Vagina (tissue), 2 donors: ENCODE results near the gene MMD2. TPM values are rescaled to one million over a fixed set of nuclear protein-coding genes. Genes with fewer than 3 reads are reported as not detected.
"Not testable (repeated sequence)": the region's sequence is repeated elsewhere in the genome, so short reads cannot be mapped to it uniquely, and the experiment has no call there.

Source experiments
- DNase-seq, 2 donors: peaks; one replicate each; pipeline ENCODE4 v3.0.0-alpha.2; 2017; ENCODE audit errors: extremely low spot score in 2 of 2
- H3K27ac ChIP-seq: fragments of 200-600 bp; sonication (generic); one replicate; pipeline ENCODE4 v1.5.1; 2019
- H3K27me3 ChIP-seq: fragments of 200-600 bp; sonication (generic); one replicate; pipeline ENCODE4 v1.5.1; 2019
- H3K36me3 ChIP-seq, 2 donors: fragments of 200-600 bp; sonication (generic); one replicate each; pipeline ENCODE4 v1.5.1; 2017 to 2019
- H3K4me1 ChIP-seq: fragments of 200-600 bp; sonication (generic); one replicate; pipeline ENCODE4 v1.5.1; 2019
- H3K4me3 ChIP-seq, 2 donors: fragments of 200-600 bp; sonication (generic); 1 replicate in 1 of 2; 2 replicates in 1 of 2; pipeline ENCODE4 v1.5.1; 2016 to 2019
- H3K9me3 ChIP-seq: fragments of 200-600 bp; sonication (generic); one replicate; pipeline ENCODE4 v1.5.1; 2019
- CTCF ChIP-seq, 3 experiments: fragments of 450-650 bp in 2 of 3; fragments of 200-600 bp in 1 of 3; sonication (generic) in 1 of 3; IDR thresholded peaks; one replicate each; pipeline ENCODE4 v1.5.1; 2017 to 2019; ENCODE audit warnings: antibody characterized with exemption in 3 of 3, mild to moderate bottlenecking in 2 of 3, moderate library complexity in 2 of 3
- POLR2A ChIP-seq, 2 donors: fragments of 450-650 bp; IDR thresholded peaks; one replicate each; pipeline ENCODE4 v1.6.1; 2017; ENCODE audit warnings: antibody characterized with exemption in 2 of 2, mild to moderate bottlenecking in 2 of 2, moderate library complexity in 2 of 2
- POLR2AphosphoS5 ChIP-seq, 2 donors: sonication (generic); formaldehyde crosslinking; IDR thresholded peaks; one replicate each; pipeline ENCODE4 v1.9.0; 2017; ENCODE audit warnings: antibody characterized with exemption in 2 of 2, mild to moderate bottlenecking in 2 of 2, low read depth in 1 of 2; ENCODE audit not compliant: insufficient read depth in 1 of 2
- intact Hi-C: fragments of 100-400 bp; cut with DNase I; formaldehyde crosslinking; loops from one replicate; pipeline ENCODE4 v1.15.1; 2023
- total RNA-seq: library from RNA; depleted of rRNA; stranded (reverse); fragments of >200 nt; gene quantifications from one replicate; pipeline ENCODE4 v1.2.3, GENCODE V29; 2016

MMD2 gene
- total RNA-seq, 1 donor from 2014 or later = not detected

- intact Hi-C loops = no loop called here
- Histone ChIP-seq H3K4me3 (no peak overlapping the region), H3K9me3 (no peaks in the 10 kb centered on the region), H3K27ac (no peak overlapping the region), H3K27me3 (no peaks in the 10 kb centered on the region), H3K4me1 (no peaks in the 10 kb centered on the region), H3K36me3 (peaks cover 0 to 48% of the 10 kb centered on the region in 2 donors)
- TF ChIP-seq CTCF (IDR thresholded peaks at IDR 0.05) (no peak), POLR2AphosphoS5 (IDR thresholded peaks at IDR 0.05; ENCODE audit: insufficient read depth in 1 of 2, low read depth in 1 of 2) (no peak)
- DNase-seq = no peak
These were observed 34.5 kb upstream of the MMD2 start for GRCh38 chr7:4993471-4993870.

- H3K27me3 ChIP-seq, H3K4me1 ChIP-seq, intact Hi-C loops, H3K9me3 ChIP-seq, H3K4me3 ChIP-seq, DNase-seq, H3K27ac ChIP-seq: not testable (repeated sequence)
- peaks cover 0 to 46% of the 10 kb centered on the region in 2 donors for H3K36me3 ChIP-seq
These were observed 23.8 kb upstream of the MMD2 start for GRCh38 chr7:4982741-4983140.

GRCh38 chr7:4981295-4981890 is 22.4 kb upstream of the MMD2 start:
- H3K9me3 ChIP-seq, H3K27me3 ChIP-seq, H3K4me3 ChIP-seq, H3K4me1 ChIP-seq, intact Hi-C loops, H3K27ac ChIP-seq: not testable (repeated sequence)
- DNase-seq = peak in 1 of 2 donors; percentile 13
- H3K36me3 ChIP-seq = peaks cover 0 to 46% of the 10 kb centered on the region in 2 donors

DNA sequence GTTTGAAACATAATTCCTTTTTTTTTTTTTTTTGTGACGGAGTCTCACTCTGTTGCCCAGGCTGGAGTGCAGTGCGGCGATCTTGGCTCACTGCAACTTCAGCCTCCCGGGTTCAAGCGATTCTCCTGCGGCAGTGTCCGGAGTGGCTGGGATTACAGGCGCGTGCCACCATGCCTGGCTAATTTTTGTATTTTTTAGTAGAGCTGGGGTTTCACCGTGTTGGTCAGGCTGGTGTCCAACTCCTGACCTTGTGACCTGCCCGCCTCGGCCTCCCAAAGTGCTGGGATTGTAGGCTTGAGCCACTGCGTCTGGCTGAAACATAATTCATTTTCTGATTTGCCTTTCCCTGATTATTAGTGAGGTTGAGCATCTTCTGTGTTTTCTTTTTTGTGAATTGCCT is 16.6 kb upstream of the MMD2 start:
- H3K27ac ChIP-seq, H3K9me3 ChIP-seq, H3K27me3 ChIP-seq, DNase-seq, intact Hi-C loops, H3K4me3 ChIP-seq: not testable (repeated sequence)
- Histone ChIP-seq H3K36me3 (peaks cover 0 to 35% of the 10 kb centered on the region in 2 donors), H3K4me1 (peaks cover 23% of the 10 kb centered on the region)

DNA sequence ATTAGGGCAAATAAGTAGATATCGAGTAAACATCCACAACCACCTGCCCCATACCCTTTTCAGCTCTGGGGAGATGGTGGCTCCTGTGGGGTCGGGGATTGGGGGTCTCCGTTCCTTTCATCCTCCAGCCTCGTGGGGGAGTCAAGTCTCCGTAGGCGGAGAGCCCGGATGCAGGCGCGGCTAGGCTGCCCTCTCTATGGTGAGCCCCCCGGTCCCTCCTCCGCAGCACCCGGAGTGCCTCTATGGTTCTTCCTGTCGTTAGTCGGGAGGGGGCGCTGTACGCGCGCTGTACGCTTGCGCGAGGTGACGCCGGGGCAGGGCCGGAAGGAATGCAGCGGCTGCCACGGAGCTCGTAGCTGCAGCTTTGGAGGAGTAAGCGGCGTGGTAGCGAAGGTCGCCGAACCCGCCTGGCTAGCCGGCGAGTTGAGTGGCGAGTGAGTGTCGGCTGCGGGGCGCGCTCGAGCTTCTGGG is 14.8 kb upstream of the MMD2 start:
- H3K9me3 ChIP-seq = no peaks in the 10 kb centered on the region
- peak overlapping the region; percentile 87 for H3K27ac ChIP-seq
- intact Hi-C loops = no loop called here
- no peaks in the 10 kb centered on the region for H3K27me3 ChIP-seq
- H3K4me3 ChIP-seq = peak overlapping the region; percentile 67 to 71
- peaks cover 21% of the 10 kb centered on the region for H3K4me1 ChIP-seq
- H3K36me3 ChIP-seq = peaks cover 0 to 24% of the 10 kb centered on the region in 2 donors
- no peak for TF ChIP-seq POLR2A (IDR thresholded peaks at IDR 0.05)
- peak in 2 of 3 experiments; percentile 71 to 76 for TF ChIP-seq CTCF (IDR thresholded peaks at IDR 0.05)
- peak; percentile 69 to 76 for TF ChIP-seq POLR2AphosphoS5 (IDR thresholded peaks at IDR 0.05; ENCODE audit: insufficient read depth in 1 of 2, low read depth in 1 of 2)
- peak in 1 of 2 donors; percentile 90 for DNase-seq

DNA sequence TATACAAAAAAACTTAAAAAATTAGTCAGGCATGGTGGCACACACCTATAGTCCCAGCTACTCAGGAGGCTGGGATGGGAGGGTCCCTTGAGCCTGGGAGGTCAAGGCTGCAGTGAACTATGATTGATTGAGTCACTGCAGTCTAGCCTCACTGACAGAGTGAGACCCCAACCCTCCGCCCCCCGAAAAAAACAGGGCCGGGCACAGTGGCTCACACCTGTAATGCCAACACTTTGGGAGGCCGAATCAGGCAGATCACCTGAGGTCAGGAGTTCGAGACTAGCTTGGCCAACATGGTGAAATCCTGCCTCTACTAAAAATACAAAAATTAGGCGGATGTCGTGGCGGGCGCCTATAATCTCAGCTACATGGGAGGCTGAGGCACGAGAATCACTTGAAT is 13.5 kb upstream of the MMD2 start:
- H3K4me3 ChIP-seq, H3K27me3 ChIP-seq, intact Hi-C loops: not testable (repeated sequence)

DNA sequence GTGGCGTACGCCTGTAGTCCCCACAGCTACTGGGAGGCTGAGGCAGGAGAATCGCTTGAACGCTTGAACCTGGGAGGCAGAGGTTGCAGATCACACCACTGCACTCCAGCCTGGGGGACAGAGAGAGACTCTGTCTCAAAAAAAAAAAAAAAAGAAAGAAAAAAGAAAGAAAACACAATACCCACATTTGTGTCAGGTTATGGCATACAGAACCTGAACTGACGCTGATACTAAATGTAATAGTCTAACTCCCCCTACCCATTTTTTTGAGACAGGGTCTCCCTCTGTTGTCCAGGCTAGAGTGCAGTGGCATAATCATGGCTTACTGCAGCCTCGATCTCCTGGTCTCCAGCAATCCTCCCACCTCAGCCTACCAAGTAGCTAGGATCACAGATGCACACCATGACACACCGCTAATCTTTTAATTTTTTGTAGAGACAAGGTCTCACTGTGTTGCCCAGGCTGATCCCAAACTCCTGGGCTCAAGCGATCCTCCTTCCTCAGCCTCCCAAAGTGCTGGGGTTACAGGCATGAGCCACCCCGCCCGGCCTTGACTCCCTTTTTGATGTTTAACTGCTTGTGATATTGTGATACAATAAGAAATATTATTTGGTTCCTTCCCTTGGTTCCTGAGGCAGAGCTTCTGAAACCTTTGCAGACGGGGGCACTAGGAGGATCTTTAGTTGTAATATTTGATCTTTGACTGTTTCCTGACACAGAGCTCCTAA is 6.5 kb upstream of the MMD2 start:
- Histone ChIP-seq H3K36me3 (no peaks in the 10 kb centered on the region), H3K27ac (no peak overlapping the region), H3K9me3 (no peaks in the 10 kb centered on the region), H3K4me1 (no peaks in the 10 kb centered on the region), H3K27me3 (no peaks in the 10 kb centered on the region), H3K4me3 (no peak overlapping the region)
- no peak for DNase-seq
- intact Hi-C loops = no loop called here
- no peak for TF ChIP-seq CTCF (IDR thresholded peaks at IDR 0.05)
- TF ChIP-seq POLR2A (IDR thresholded peaks at IDR 0.05) = no peak
- TF ChIP-seq POLR2AphosphoS5 (IDR thresholded peaks at IDR 0.05; ENCODE audit: insufficient read depth in 1 of 2, low read depth in 1 of 2) = no peak

More for the DNA sequence above, 13.5 kb upstream of the MMD2 start:
- not testable (repeated sequence) for DNase-seq, H3K27ac ChIP-seq, H3K9me3 ChIP-seq
- H3K36me3 ChIP-seq = peaks cover 0 to 11% of the 10 kb centered on the region in 2 donors
- peaks cover 14% of the 10 kb centered on the region for H3K4me1 ChIP-seq
